Measurements from ENCODE around the gene IL26.
"Not testable (repeated sequence)": the region's sequence is repeated elsewhere in the genome, so short reads cannot be mapped to it uniquely, and the experiment has no call there.

The IL26 gene

GRCh38 chr12:68190301-68190700 is 35.3 kb downstream of the IL26 start:
- no peak for DNase-seq

- no peak for DNase-seq
Measured at GRCh38 chr12:68189821-68190242, 35.8 kb downstream of the IL26 start.

- DNase-seq: no peak
Measured at GRCh38 chr12:68185598-68185997, 40.0 kb downstream of the IL26 start.

GRCh38 chr12:68180792-68181744 is 44.5 kb downstream of the IL26 start:
- no peak for DNase-seq

- no peak for DNase-seq
Measured at GRCh38 chr12:68178774-68179439, 46.7 kb downstream of the IL26 start.

- no peak for DNase-seq
Measured at GRCh38 chr12:68178184-68178583, 47.4 kb downstream of the IL26 start.

- no peak for DNase-seq
Measured at GRCh38 chr12:68177562-68177961, 48.0 kb downstream of the IL26 start.

- DNase-seq: no peak
Measured at GRCh38 chr12:68176257-68176656, 49.4 kb downstream of the IL26 start.

GRCh38 chr12:68175557-68176061 is 50.0 kb downstream of the IL26 start:
- no peak for DNase-seq

GRCh38 chr12:68174761-68175160 is 50.8 kb downstream of the IL26 start:
- not testable (repeated sequence) for DNase-seq

GRCh38 chr12:68173792-68174191 is 51.8 kb downstream of the IL26 start:
- no peak for DNase-seq

- no peak for DNase-seq
Measured at GRCh38 chr12:68170726-68171125, 54.9 kb downstream of the IL26 start.

GRCh38 chr12:68169213-68169889 is 56.3 kb downstream of the IL26 start:
- DNase-seq: no peak

GRCh38 chr12:68166317-68166831 is 59.2 kb downstream of the IL26 start:
- no peak for DNase-seq

- no peak for DNase-seq
Measured at GRCh38 chr12:68163560-68164081, 62.0 kb downstream of the IL26 start.

- no peak for DNase-seq
Measured at GRCh38 chr12:68162374-68162773, 63.2 kb downstream of the IL26 start.

GRCh38 chr12:68159681-68160304 is 65.8 kb downstream of the IL26 start, which contains the start of gene IFNG:
IFNG (minus strand) TSS chr12:68159740; CDS start chr12:68159615, 125 bp downstream.
- DNase-seq: no peak

GRCh38 chr12:68158432-68158831 is 67.2 kb downstream of the IL26 start:
- peak; percentile 54 for DNase-seq

GRCh38 chr12:68157380-68157779 is 68.2 kb downstream of the IL26 start:
- no peak for DNase-seq

GRCh38 chr12:68156636-68157035 is 69.0 kb downstream of the IL26 start:
- no peak for DNase-seq

GRCh38 chr12:68154779-68155178 is 70.8 kb downstream of the IL26 start:
- peak; percentile 13 for DNase-seq

Data from NCI-H82 (cell line).